ENCODE results near the gene QSOX1.
"Not testable (repeated sequence)": the region's sequence is repeated elsewhere in the genome, so short reads cannot be mapped to it uniquely, and the experiment has no call there.

Gene QSOX1

DNA sequence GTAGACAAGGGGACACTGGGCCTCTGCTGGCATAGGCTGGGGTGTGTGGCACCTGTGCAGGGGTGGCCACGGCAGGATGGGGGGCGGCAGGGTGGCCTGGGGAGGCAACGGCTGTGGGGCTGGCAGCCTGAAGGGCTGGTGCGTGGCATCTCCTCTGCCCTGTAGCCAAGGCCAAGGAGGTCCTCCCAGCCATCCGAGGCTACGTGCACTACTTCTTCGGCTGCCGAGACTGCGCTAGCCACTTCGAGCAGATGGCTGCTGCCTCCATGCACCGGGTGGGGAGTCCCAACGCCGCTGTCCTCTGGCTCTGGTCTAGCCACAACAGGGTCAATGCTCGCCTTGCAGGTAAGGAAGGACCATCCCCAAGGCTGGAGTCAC is 39.4 kb downstream of the QSOX1 start:
- H3K4me1 Mint-ChIP-seq (ENCODE audit: low read depth in 2 of 2) = peaks cover 34 to 39% of the 10 kb centered on the region in 2 donors
- H3K4me3 Mint-ChIP-seq = no peak overlapping the region
- H3K27ac Mint-ChIP-seq = peak overlapping the region; percentile 47 to 69
- no peaks in the 10 kb centered on the region for H3K27me3 Mint-ChIP-seq
- no peaks in the 10 kb centered on the region for H3K9me3 Mint-ChIP-seq
- no peak for DNase-seq
- ATAC-seq (replicated peaks) = no peak
- peaks cover 9% of the 10 kb centered on the region for H3K36me3 Mint-ChIP-seq (ENCODE audit: insufficient read depth)

DNA sequence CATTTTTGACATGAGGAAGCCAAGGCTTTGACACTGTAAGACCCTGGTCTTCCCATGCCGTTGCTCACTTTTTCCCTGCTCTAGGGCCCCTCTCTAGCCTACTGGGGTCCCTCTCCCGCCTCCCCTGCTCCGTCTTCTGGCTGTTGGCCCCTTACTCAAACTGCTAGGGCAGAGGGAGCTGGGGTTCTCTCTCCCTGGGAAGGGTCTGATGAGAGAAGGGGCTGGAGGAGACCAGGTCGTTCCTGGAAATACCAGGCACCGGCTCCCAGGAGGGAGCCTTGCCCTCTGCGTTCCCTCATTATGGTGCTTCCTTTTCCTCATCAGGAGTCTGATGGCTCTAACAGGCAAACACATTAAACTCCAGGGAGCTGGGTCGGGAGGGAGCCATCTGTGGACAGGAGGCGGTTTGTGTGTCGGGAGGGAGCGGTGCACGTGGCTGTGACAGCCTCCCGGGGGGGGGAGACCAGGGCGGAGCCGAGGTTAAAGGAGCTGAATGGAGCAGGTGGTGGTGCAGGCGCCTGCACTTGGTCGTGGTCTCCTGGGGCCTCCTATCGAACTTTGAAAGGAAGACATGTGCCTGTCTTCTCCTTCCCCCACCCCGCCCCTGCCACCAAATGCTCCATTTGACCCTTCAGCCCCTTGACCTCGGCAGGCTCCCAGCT is 40.0 kb downstream of the QSOX1 start:
- Mint-ChIP-seq H3K9me3 (no peaks in the 10 kb centered on the region), H3K4me3 (no peak overlapping the region), H3K4me1 (ENCODE audit: low read depth in 2 of 2) (peaks cover 32 to 36% of the 10 kb centered on the region in 2 donors), H3K36me3 (ENCODE audit: insufficient read depth) (peaks cover 9% of the 10 kb centered on the region), H3K27ac (peak overlapping the region in 1 of 2 donors; percentile 69), H3K27me3 (no peaks in the 10 kb centered on the region)
- no peak for DNase-seq
- ATAC-seq (replicated peaks) = no peak

DNA sequence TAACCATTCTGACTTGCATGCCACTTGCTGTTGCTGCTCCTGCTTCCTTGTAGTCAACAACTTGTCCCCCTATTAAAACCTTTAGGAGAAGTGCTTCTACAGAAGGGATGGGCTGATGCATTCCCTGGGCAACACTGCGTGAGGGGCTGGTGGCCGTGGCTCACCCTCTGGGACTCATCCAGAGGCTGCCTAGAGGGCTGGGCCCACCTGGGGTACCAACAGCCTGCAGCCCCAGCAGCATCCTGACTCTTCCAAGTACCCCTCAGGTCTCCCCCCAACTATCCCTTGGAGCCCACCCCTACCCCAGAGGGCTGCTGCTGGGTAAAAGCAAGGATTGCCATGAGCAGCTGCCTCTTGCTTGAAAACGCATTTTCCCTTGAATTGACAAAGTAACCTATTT is 40.7 kb downstream of the QSOX1 start:
- ATAC-seq (replicated peaks) = no peak
- Mint-ChIP-seq H3K36me3 (ENCODE audit: insufficient read depth) (peaks cover 8% of the 10 kb centered on the region), H3K27ac (no peak overlapping the region), H3K4me3 (no peak overlapping the region), H3K4me1 (ENCODE audit: low read depth in 2 of 2) (peaks cover 26 to 28% of the 10 kb centered on the region in 2 donors), H3K27me3 (no peaks in the 10 kb centered on the region), H3K9me3 (no peaks in the 10 kb centered on the region)
- no peak for DNase-seq

DNA sequence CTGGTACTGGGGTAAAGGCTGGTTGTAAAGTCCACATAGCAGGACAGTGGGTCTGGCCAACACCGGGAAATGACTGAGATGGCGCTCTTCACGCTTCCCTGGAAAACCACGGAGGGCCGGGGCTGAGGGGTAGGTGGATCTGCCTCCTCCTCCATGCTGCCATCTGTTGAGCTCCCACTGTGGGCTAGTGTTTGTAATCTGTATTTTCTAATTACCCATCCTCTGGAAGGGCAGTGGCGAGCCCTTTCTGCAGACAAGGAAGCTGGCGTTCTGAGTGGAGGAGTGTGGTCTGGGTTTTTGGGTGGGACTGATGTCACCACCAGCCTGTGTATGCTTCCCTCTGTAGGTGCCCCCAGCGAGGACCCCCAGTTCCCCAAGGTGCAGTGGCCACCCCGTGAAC is 41.2 kb downstream of the QSOX1 start:
- Mint-ChIP-seq H3K4me3 (no peak overlapping the region), H3K4me1 (ENCODE audit: low read depth in 2 of 2) (peaks cover 22 to 27% of the 10 kb centered on the region in 2 donors), H3K27ac (no peak overlapping the region), H3K36me3 (ENCODE audit: insufficient read depth) (peaks cover 7% of the 10 kb centered on the region), H3K9me3 (no peaks in the 10 kb centered on the region), H3K27me3 (no peaks in the 10 kb centered on the region)
- no peak for ATAC-seq (replicated peaks)
- no peak for DNase-seq

DNA sequence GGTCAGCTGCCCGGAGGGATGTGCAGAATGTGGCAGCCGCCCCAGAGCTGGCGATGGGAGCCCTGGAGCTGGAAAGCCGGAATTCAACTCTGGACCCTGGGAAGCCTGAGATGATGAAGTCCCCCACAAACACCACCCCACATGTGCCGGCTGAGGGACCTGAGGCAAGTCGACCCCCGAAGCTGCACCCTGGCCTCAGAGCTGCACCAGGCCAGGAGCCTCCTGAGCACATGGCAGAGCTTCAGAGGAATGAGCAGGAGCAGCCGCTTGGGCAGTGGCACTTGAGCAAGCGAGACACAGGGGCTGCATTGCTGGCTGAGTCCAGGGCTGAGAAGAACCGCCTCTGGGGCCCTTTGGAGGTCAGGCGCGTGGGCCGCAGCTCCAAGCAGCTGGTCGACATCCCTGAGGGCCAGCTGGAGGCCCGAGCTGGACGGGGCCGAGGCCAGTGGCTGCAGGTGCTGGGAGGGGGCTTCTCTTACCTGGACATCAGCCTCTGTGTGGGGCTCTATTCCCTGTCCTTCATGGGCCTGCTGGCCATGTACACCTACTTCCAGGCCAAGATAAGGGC is 41.9 kb downstream of the QSOX1 start:
- no peak for ATAC-seq (replicated peaks)
- Mint-ChIP-seq H3K36me3 (ENCODE audit: insufficient read depth) (peaks cover 9% of the 10 kb centered on the region), H3K9me3 (no peaks in the 10 kb centered on the region), H3K27me3 (no peaks in the 10 kb centered on the region), H3K4me1 (ENCODE audit: low read depth in 2 of 2) (peaks cover 16 to 21% of the 10 kb centered on the region in 2 donors), H3K27ac (no peak overlapping the region), H3K4me3 (no peak overlapping the region)
- DNase-seq = no peak

DNA sequence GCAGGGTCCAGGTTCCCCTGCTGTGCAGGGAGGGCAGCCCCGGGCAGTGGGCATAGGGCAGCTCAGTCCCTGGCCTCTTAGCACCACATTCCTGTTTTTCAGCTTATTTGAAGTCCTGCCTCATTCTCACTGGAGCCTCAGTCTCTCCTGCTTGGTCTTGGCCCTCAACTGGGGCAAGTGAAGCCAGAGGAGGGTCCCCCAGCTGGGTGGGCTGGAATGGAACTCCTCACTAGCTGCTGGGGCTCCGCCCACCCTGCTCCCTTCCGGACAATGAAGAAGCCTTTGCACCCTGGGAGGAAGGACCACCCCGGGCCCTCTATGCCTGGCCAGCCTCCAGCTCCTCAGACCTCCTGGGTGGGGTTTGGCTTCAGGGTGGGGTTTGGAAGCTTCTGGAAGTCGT is 42.6 kb downstream of the QSOX1 start:
- ATAC-seq (replicated peaks) = no peak
- peak overlapping the region in 1 of 2 donors; percentile 41 for H3K27ac Mint-ChIP-seq
- no peak overlapping the region for H3K4me3 Mint-ChIP-seq
- H3K4me1 Mint-ChIP-seq (ENCODE audit: low read depth in 2 of 2) = peaks cover 10 to 14% of the 10 kb centered on the region in 2 donors
- no peak for DNase-seq
- peaks cover 13% of the 10 kb centered on the region for H3K36me3 Mint-ChIP-seq (ENCODE audit: insufficient read depth)
- H3K9me3 Mint-ChIP-seq = no peaks in the 10 kb centered on the region
- H3K27me3 Mint-ChIP-seq = no peaks in the 10 kb centered on the region

DNA sequence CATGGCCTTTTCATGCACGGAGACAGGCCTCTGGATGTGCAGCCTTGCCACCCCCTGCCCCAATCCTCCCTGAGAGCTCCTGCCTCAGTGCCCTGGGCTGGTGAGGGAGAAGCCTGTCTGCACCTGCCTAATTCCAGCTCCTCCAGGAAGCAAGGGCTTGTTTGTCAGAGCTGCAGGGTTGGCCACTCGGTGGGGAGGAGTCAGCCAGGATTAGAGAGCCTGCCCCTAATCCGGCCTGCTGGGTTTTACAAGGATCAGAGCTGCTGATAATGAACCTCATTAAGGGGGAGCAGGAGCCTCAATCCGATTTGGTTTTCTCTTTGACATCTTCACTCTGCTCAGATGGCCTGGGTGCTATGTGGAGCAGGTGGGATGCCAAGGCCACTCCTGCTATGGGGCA is 43.5 kb downstream of the QSOX1 start:
- Mint-ChIP-seq H3K27me3 (no peaks in the 10 kb centered on the region), H3K4me1 (ENCODE audit: low read depth in 2 of 2) (peaks cover under 1 to 4% of the 10 kb centered on the region in 2 donors), H3K9me3 (no peaks in the 10 kb centered on the region), H3K36me3 (ENCODE audit: insufficient read depth) (peaks cover 9% of the 10 kb centered on the region), H3K4me3 (no peak overlapping the region), H3K27ac (no peak overlapping the region)
- no peak for DNase-seq
- no peak for ATAC-seq (replicated peaks)

DNA sequence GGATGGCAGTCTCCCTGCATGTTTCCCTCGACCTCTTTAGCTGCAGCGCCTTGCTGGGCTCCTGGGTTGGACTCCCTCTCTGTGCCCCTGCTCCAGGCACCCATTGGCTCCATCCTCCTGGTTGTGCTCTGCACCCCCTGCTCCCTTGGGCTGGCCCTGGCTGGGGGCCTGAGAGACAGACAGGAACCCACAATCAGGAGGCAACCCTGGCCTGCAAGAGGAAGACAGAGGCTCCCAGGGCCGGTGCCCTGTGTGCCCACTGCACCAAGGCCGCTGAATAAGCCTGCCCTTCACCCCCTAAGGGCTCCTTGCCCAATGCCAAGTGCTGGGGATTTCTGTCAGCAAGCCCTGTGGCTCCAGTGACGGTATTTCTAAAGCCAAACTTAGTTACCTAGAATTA is 43.9 kb downstream of the QSOX1 start:
- Mint-ChIP-seq H3K4me1 (ENCODE audit: low read depth in 2 of 2) (no peaks in the 10 kb centered on the region), H3K9me3 (no peaks in the 10 kb centered on the region), H3K36me3 (ENCODE audit: insufficient read depth) (peaks cover 9% of the 10 kb centered on the region), H3K27ac (no peak overlapping the region), H3K4me3 (no peak overlapping the region), H3K27me3 (no peaks in the 10 kb centered on the region)
- no peak for DNase-seq
- no peak for ATAC-seq (replicated peaks)

DNA sequence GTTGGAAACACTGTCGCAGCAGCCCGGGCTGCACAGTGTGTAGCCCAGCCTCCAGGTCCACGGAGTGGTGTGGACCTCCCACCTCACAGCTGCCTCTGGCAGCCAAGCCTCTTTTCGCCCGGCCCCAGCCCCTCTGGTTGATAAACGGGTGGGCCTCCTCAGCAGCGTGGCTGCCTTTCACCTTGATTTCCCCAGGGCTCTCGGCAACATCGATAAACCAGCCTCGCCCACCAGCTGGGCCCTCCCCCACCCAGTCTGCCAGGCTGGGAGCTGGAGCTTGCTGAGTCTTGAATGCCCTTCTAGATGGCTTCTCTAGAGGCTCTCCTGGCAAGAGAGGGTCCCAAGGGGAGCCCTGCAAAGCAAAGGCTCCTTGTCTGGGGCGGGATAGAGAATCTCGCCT is 44.3 kb downstream of the QSOX1 start:
- no peak overlapping the region for H3K27ac Mint-ChIP-seq
- no peaks in the 10 kb centered on the region for H3K27me3 Mint-ChIP-seq
- DNase-seq = no peak
- H3K4me1 Mint-ChIP-seq (ENCODE audit: low read depth in 2 of 2) = no peaks in the 10 kb centered on the region
- H3K4me3 Mint-ChIP-seq = no peak overlapping the region
- H3K36me3 Mint-ChIP-seq (ENCODE audit: insufficient read depth) = peaks cover 9% of the 10 kb centered on the region
- H3K9me3 Mint-ChIP-seq = no peaks in the 10 kb centered on the region
- no peak for ATAC-seq (replicated peaks)

DNA sequence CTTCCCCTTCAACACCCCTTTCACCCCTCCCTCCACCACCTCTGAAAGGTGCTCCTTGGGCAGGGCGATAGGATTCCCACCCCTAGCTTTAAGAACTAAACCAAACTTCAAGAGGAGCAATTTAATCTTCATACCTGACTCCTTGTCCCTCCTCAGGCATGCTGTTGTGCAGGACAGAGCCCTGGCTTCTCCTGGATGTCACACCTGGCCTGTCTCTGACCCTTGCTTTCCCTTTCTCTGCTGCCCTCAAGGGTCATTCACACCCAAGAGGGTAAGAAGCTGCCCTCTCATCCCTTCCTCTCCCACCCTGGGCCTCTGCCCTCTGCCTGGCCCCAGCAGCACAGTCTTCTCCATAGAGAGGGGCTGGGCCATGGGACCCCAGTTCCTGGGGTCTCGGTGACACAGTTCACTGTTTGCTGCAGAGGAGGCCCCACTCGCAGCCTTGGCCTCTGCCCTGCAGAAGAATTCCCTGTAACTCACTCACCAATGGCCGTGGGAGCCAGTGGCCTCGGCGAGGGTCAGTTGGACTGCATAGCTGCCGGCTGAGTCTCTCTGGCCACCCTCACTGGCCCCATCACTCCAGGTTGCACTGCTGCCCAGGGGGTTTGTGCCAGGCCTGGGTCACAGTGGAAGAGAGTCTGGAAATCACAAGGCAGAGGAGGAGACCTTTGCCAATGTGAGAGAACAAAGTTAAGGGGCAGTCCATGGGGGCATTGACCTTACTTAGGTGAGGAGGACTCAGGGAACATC is 47.0 kb downstream of the QSOX1 start:
- Mint-ChIP-seq H3K36me3 (ENCODE audit: insufficient read depth) (peaks cover 9% of the 10 kb centered on the region), H3K27ac (peak overlapping the region; percentile 20 to 67)
- ATAC-seq (replicated peaks) = no peak

DNA sequence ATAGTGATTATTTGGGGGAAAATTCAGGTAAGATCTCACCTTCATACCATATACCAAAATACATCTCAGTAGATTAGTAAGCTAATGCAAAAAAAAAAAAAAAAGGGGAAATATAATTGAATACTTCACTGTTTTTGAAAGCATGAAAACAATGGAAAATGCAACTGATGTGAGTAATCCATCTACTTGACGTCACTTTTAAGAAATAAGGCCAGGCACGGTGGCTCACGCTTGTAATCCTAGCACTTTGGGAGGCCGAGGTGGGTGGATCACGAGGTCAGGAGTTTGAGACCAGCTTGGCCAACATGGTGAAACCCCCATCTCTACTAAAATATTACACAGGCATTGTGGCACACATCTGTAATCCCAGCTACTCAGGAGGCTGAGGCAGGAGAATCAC is 47.9 kb downstream of the QSOX1 start:
- ATAC-seq (replicated peaks); DNase-seq; H3K9me3 Mint-ChIP-seq; H3K4me1 Mint-ChIP-seq (ENCODE audit: low read depth in 2 of 2); H3K36me3 Mint-ChIP-seq (ENCODE audit: insufficient read depth); H3K4me3 Mint-ChIP-seq; H3K27me3 Mint-ChIP-seq: not testable (repeated sequence)
- H3K27ac Mint-ChIP-seq = peak overlapping the region in 1 of 2 donors; percentile 67

More for the DNA sequence above, 47.0 kb downstream of the QSOX1 start:
- DNase-seq = no peak
- Mint-ChIP-seq H3K4me1 (ENCODE audit: low read depth in 2 of 2) (no peaks in the 10 kb centered on the region), H3K4me3 (no peak overlapping the region), H3K9me3 (no peaks in the 10 kb centered on the region), H3K27me3 (no peaks in the 10 kb centered on the region)

DNA sequence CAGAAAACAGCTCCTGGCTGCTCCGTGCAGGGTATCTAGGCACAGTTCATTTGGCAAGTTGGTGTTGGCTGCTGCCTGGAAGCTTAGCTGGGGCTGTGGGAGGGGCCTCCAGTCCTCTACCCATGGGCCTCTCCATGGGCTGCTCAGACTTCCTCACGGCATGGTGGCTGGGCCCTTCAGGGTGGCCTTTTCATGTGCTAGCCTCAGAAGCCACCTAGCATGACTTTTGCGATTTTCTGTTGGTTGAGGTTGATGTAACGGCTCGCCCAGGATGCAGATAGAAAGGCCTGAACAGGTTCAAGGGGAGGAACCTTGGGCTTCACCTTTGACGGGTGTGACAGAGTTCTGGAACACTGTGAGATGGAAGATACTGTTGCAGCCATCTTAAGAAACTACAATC is 49.6 kb downstream of the QSOX1 start:
- Mint-ChIP-seq H3K4me3 (no peak overlapping the region), H3K36me3 (ENCODE audit: insufficient read depth) (peaks cover 9% of the 10 kb centered on the region), H3K27me3 (no peaks in the 10 kb centered on the region), H3K27ac (no peak overlapping the region), H3K9me3 (no peaks in the 10 kb centered on the region), H3K4me1 (ENCODE audit: low read depth in 2 of 2) (no peaks in the 10 kb centered on the region)
- DNase-seq (no peak), ATAC-seq (replicated peaks) (no peak)

DNA sequence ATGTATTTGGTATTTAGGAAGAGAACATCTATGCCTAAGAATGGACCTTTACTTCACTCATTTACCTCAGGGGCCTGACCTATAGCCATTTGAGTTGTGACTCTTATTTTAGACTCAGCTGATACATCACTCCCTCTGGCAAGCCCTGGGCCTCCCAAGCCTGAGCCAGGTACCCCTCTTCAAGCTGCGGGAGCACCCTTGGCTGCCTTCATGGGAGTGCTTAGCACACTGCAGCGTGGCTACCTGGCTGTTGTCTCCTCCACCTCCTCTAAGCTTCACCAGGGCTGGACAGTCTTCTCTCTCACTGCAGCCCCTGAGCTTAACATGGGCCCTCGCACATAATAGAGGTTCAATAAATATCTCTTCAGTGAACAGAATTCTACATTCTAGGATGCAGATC is 51.9 kb downstream of the QSOX1 start:
- Mint-ChIP-seq H3K4me1 (ENCODE audit: low read depth in 2 of 2) (no peaks in the 10 kb centered on the region), H3K9me3 (no peaks in the 10 kb centered on the region), H3K4me3 (no peak overlapping the region), H3K36me3 (ENCODE audit: insufficient read depth) (peaks cover 4% of the 10 kb centered on the region), H3K27ac (no peak overlapping the region), H3K27me3 (peaks cover 0 to 12% of the 10 kb centered on the region in 2 donors)
- ATAC-seq (replicated peaks) (no peak), DNase-seq (no peak)

DNA sequence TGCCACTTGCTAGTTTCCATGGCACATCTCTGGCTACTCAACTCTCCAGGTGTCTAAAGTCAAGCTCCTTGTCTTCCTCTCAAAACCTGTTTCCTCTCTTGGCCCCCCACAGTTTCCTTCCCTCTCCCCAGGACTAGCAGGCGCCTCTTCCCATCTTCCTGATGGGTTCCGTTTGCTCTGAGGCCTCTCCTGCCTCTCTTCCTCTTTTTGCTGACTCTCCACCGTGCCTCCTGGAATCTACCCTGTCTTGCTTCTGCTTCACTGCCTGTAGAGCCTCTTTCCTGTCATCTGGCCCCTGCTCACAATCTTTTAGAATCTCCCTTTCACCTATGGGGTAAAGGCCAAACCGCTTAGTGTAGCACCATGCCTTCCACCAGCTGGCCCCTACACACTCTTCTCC is 53.6 kb downstream of the QSOX1 start:
- Mint-ChIP-seq H3K27me3 (peaks cover 5 to 17% of the 10 kb centered on the region in 2 donors), H3K4me3 (no peak overlapping the region), H3K36me3 (ENCODE audit: insufficient read depth) (no peaks in the 10 kb centered on the region), H3K27ac (no peak overlapping the region), H3K9me3 (no peaks in the 10 kb centered on the region), H3K4me1 (ENCODE audit: low read depth in 2 of 2) (peaks cover under 1 to 2% of the 10 kb centered on the region in 2 donors)
- DNase-seq (no peak), ATAC-seq (replicated peaks) (no peak)
